Rectal smooth muscle tissue (tissue), 1 donor: ENCODE results near the gene ATP2B3.
"Not testable (repeated sequence)": the region's sequence is repeated elsewhere in the genome, so short reads cannot be mapped to it uniquely, and the experiment has no call there.

ENCODE experiments used
- H3K27ac ChIP-seq: one replicate; pipeline ENCODE4 v1.7.0; 2013; ENCODE audit warnings: low read depth, low read length, inconsistent platforms
- H3K27me3 ChIP-seq: one replicate; pipeline ENCODE4 v1.7.0; 2013; ENCODE audit warnings: low read length; ENCODE audit not compliant: control insufficient read depth, insufficient read depth
- H3K36me3 ChIP-seq: one replicate; pipeline ENCODE4 v1.7.0; 2013; ENCODE audit warnings: low read length; ENCODE audit not compliant: control insufficient read depth, insufficient read depth
- H3K4me1 ChIP-seq: one replicate; pipeline ENCODE4 v1.7.0; 2013; ENCODE audit warnings: low read length; ENCODE audit not compliant: control insufficient read depth, insufficient read depth
- H3K4me3 ChIP-seq: one replicate; pipeline ENCODE4 v1.7.0; 2013; ENCODE audit warnings: low read length
- H3K9ac ChIP-seq: one replicate; pipeline ENCODE4 v1.7.0; 2013; ENCODE audit warnings: low read length

Gene ATP2B3

DNA sequence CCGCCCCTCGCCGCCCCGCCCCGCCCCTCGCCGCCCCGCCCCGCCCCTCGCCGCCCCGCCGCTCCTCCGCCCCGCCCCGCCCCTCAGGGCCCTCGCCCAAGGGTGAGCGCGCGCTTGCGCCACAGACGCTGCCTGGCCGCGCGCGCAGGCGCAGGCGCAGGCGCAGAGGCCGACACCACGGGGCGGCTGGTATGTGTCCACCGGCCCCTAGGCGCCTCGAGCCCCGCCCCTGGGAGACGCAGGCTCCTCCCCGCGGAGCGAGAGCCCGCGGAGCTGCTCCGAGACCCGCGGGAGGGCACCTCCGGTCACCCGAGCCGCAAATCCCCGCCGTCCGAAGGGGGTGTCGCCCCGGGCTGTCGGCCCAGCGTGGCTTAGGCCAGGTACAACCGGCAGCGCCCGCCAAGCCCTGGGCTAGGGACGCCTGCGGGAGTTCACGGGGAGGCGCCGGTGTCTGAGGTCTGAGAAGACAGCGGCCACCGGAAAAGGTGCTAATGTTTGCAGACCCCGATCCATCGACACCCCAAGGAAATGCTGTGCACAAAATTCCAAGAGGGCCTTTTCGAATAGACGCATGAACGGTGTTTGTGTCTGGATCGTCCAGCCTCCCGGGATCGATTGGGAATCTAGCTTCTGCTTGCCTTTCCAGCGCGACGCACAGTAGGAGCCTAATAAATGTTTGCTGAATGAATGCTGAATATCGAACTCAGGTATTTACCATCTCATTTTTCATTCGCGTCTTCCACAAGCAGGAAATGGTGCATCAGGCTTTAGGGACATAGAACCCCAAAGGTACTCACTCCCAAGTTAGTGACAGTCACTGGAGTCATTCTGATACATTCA, 82.0 kb downstream of the ATP2B3 start:
- Histone ChIP-seq H3K27me3 (peaks cover 4% of the 10 kb centered on the region), H3K36me3 (no peaks in the 10 kb centered on the region), H3K4me3 (peak overlapping the region; percentile 65), H3K4me1 (no peaks in the 10 kb centered on the region), H3K27ac (peak overlapping the region; percentile 65), H3K9ac (no peak overlapping the region)

DNA sequence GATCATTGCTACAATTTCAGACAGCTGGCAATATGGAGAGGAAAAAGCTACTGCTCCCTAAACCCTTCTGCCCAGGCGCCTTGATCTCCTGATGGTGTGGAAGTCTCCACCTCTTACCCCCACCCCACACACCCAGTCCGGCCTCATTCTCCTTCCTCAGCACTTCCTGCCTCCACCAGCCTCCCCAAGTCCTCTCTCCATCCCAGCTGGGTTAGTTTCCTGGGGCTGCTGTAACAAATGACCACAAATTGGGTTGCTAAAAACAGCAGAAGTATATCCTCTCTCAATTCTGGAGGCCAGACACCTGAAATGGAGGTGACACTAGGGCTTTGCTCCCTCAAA, 82.6 kb downstream of the ATP2B3 start:
- Histone ChIP-seq H3K27me3 (peaks cover 4% of the 10 kb centered on the region), H3K27ac (no peak overlapping the region), H3K4me3 (peak overlapping the region; percentile 65), H3K9ac (no peak overlapping the region), H3K4me1 (no peaks in the 10 kb centered on the region), H3K36me3 (no peaks in the 10 kb centered on the region)

DNA sequence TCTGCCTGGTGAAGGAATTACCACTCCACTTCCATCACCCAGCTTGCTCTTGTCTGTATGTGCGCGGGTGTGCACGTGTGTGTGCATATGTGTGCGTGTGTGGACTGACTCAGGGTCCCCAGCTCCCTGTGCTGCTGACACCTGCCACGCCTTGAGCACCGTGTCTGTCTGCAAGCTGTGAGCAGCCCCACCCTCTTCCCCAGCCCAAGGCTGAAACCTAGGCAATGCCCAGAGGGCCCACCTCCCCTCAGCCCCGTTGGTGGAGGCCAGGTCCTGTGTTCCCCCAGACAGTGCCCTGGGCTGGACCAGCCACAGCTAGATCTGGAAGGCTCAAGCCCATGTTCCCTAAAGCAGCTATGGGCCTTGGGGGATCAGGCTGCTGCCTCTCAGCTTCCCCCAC, 83.5 kb downstream of the ATP2B3 start:
- Histone ChIP-seq H3K9ac (no peak overlapping the region), H3K27ac (no peak overlapping the region), H3K4me1 (no peaks in the 10 kb centered on the region), H3K4me3 (no peak overlapping the region), H3K36me3 (no peaks in the 10 kb centered on the region), H3K27me3 (peaks cover 4% of the 10 kb centered on the region)

DNA sequence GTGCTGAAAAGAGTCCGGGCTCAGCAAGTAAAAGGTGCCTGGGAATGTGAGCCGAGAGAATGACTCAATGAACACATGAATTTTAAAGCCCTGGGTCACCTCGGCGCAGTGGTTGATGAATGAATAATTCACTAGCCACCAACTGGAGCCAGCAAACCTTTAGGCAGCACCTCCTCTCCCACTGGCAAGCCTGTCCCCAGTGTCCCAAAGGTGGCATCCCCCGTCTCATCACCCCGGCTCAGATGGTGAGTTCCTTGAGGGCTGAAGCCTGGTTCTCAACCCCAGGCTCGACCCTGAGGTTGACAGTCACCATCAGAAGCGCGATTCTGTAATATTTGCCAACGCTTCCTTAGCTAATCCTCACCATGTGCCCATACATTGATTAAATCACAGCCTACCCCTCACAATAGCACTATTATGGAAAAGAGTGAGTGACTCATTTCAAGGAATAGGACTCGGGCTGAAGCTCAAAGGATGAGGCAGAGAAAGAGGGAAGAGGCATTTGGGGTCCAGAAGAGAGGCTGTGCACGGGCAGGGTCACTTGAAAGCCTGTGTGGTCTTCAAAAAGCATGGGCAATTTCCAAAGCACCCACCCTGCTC, 84.2 kb downstream of the ATP2B3 start:
- Histone ChIP-seq H3K36me3 (no peaks in the 10 kb centered on the region), H3K4me3 (no peak overlapping the region), H3K9ac (no peak overlapping the region), H3K4me1 (no peaks in the 10 kb centered on the region), H3K27ac (no peak overlapping the region), H3K27me3 (peaks cover 4% of the 10 kb centered on the region)

DNA sequence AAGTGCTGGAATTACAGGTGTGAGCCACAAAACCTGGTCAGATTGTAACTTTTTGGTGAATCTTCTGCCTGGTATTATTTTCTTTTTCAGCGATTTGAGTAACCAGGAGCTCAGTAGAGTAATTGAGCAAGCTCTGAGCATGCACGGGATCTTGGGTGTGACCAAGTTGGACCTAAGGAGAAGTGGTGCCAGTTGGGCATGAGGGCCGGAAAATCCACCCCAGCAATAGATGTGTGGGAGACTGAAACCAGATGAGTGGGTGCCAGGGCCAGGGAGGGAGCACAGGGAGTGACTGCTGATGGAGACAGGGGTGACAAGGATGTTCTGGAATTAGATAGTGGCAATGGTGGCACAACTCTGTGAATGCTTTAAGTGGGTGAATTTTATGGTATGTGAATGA, 85.2 kb downstream of the ATP2B3 start:
- no peaks in the 10 kb centered on the region for H3K4me1 ChIP-seq
- H3K27ac ChIP-seq: no peak overlapping the region
- no peak overlapping the region for H3K9ac ChIP-seq
- no peaks in the 10 kb centered on the region for H3K36me3 ChIP-seq
- peaks cover 4% of the 10 kb centered on the region for H3K27me3 ChIP-seq
- no peak overlapping the region for H3K4me3 ChIP-seq

DNA sequence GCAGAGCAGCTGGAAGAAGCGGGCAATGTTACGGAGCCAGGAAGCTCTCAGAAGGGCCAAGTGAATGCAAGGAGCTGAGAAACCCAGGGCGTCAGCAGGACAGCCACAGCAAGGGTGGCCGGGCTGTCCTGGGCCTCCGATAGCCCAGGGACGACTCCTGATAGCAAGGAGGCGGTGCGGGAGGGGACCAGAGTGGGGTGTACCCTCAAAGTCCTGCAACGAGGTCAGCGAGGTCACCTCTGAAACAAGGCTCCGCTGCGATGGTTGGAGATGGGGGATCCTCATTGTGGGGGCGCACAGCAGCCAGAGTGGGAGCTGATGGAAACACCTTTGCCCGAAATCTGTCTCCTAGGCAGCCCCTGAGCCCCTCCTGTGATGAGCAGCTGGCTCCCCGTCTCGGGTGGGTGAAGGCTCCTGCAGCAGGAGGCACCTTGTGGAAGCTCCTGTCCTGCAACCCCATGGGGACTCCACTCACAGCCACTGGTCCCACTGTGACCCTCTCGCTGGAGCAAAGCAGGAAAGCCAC, 85.8 kb downstream of the ATP2B3 start:
- H3K36me3 ChIP-seq: no peaks in the 10 kb centered on the region
- peaks cover 4% of the 10 kb centered on the region for H3K27me3 ChIP-seq
- no peaks in the 10 kb centered on the region for H3K4me1 ChIP-seq
- no peak overlapping the region for H3K9ac ChIP-seq
- H3K4me3 ChIP-seq: no peak overlapping the region
- H3K27ac ChIP-seq: no peak overlapping the region

DNA sequence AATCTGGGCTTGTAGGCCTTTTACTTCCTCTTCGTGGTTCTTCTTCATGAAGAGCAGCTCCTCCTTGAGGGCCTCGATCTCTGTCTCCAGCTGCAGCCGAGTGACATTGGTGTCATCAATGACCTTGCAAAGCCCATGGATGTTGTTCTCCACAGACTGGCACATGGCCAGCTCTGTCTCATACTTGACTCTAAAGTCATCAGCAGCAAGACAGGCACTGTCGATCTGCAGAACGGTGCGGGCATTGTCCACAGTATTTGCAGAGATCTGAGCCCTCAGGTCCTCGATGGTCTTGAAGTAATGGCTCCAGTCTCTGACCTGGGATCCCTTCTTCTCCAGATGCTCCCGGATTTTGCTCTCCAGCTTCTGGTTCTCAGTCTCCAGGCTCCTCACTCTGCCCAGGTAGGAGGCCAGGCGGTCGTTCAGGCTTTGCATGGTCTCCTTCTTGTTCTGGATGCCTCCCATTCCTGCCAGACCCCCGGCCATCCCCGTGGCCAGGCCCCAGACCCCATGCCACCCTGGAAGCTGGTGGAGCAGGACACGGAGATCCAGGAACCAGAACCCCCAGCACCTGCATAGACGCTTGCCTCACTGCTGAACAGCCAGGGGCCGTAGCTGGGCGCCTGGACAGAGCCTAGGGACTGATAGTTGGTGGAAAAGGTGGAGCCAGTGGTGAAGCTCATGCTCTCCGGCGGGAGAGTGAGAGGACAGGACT, 87.4 kb downstream of the ATP2B3 start:
- H3K9ac ChIP-seq, H3K27me3 ChIP-seq, H3K27ac ChIP-seq, H3K36me3 ChIP-seq, H3K4me3 ChIP-seq, H3K4me1 ChIP-seq: not testable (repeated sequence)

DNA sequence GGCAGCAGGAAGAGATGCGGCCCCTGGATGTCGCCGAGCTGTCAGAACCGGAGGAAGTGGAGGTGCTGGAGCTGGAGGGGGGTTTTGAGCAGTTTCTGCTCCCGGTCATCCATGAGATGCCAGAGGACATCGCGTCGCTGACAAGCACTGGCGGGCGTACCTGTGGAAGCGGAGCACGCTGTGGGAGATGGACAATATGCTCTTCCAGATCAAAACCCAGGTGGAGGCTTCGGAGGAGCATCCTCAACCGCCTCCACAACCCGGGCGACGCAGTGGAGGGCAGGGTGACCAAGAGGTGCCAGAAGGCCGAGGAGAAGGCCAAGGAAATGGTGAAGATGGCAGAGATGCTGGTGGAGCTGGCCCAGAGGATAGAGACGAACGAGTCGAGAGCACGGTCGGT, 89.1 kb downstream of the ATP2B3 start:
- H3K27me3 ChIP-seq: peaks cover 2% of the 10 kb centered on the region
- H3K4me3 ChIP-seq: no peak overlapping the region
- no peaks in the 10 kb centered on the region for H3K36me3 ChIP-seq
- no peak overlapping the region for H3K9ac ChIP-seq
- H3K27ac ChIP-seq: no peak overlapping the region
- H3K4me1 ChIP-seq: peaks cover 3% of the 10 kb centered on the region

DNA sequence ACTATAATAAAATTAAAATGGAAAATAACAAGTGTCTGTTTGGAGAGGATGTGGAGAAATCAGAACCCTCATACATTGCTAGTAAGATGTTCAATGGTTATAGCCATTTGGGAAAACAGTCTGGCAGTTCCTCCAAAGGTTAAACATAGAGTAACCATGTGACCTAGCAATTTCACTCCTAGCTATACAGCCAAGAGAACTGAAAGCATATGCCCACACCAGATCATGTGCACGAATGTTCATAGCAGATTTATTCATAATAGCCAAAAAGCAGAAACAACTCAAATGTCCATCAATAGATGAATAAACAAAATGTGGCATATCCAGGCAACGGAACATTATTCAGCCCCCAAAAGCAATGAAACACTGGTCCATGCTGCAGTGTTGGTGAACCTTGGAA, 90.9 kb downstream of the ATP2B3 start:
- Histone ChIP-seq H3K27me3 (peaks cover 2% of the 10 kb centered on the region), H3K4me1 (peaks cover 3% of the 10 kb centered on the region), H3K4me3 (no peak overlapping the region), H3K27ac (no peak overlapping the region), H3K36me3 (no peaks in the 10 kb centered on the region), H3K9ac (no peak overlapping the region)

DNA sequence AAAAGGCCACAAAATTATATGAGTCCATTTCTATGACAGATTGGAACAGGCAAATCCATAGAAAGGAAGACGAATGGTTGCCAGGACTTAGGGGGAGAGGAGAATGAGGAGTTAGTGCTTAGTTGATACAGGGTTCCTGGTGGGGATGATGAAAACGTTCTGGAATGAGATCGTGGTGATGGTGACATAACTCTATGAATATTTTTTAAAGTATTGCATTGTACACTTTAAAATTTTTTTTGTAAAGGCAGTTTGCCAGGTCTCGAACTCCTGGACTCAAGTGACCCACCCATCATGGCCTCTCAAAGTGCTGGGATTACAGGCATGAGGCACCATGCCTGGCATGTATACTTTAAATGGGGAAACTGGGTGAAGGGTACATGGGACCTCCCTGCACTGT, 91.4 kb downstream of the ATP2B3 start:
- Histone ChIP-seq H3K36me3 (no peaks in the 10 kb centered on the region), H3K27me3 (peaks cover 2% of the 10 kb centered on the region), H3K4me1 (peaks cover 3% of the 10 kb centered on the region)

DNA sequence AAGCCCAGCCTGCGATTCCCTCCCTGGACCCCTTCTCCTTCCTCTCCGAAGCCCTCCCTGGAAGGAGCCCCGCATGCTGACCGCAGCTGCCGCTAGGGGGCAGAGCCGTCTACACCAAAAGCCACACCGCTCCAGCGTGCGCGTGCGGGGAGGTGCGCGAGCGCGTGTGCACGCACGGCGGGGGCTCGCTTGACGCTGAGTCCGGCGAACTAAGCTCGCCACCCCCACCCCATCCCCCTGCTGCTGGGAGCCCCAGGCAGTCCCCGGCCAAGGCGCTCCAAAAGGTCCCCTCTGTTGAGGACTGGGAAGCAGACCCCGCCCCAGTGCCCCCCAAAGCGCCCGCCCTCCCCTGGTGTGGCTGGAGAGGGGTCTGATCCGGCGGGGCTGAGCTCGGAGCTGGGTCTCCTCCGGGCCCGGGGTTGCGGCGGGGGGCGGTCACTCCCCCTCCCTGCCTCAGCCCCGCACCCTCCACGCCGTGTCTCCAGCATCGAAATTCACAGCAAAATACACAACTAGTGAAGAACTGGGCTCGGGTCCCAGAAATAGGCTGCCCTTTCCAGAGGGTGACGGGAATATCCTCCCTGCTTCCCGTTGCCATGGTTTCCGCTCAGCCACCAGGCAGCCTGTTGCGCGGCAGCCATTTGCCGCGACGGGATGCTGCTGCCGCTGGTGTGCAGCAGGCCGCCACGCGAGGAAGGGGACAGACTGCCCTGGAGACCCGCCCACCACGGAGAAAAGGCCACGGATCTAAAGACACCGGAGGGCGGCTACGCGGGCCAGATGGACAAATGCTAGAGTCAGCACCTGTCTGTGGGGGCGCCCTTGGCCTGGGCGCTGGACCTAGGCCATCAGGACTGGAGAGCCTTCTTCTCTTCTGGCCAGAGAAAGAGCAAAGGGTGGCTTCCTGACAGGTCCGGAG, 92.7 kb downstream of the ATP2B3 start:
- Histone ChIP-seq H3K9ac (no peak overlapping the region), H3K4me1 (peaks cover 3% of the 10 kb centered on the region), H3K4me3 (peak overlapping the region; percentile 55), H3K27ac (no peak overlapping the region), H3K27me3 (peaks cover 2% of the 10 kb centered on the region), H3K36me3 (no peaks in the 10 kb centered on the region)

More for the DNA sequence above, 91.4 kb downstream of the ATP2B3 start:
- no peak overlapping the region for H3K9ac ChIP-seq
- no peak overlapping the region for H3K27ac ChIP-seq
- H3K4me3 ChIP-seq: no peak overlapping the region

DNA sequence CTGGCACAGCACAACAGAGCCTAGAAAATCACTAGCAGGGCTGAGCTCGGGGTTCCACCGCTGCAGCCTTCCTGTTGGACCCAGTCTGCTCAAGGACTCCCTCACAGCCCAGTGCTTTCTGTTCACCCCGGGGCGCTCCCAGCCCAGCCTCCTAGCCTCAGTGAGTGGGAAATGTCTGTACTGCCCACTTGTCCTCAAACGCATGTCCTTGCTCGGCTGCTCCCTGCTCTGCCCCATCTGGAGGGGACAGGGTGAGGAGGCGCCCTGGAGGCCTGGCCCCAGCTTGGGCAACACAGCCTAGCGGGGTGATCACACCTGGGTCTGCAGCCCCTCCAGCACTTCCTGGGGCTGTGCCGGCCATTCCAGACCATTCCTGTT, 93.4 kb downstream of the ATP2B3 start:
- H3K27ac ChIP-seq: no peak overlapping the region
- H3K4me1 ChIP-seq: peaks cover 3% of the 10 kb centered on the region
- no peaks in the 10 kb centered on the region for H3K36me3 ChIP-seq
- no peak overlapping the region for H3K4me3 ChIP-seq
- H3K27me3 ChIP-seq: peaks cover 2% of the 10 kb centered on the region
- H3K9ac ChIP-seq: no peak overlapping the region
